Naive thymus-derived CD8-positive, alpha-beta T cell (primary cell): Measurements from ENCODE around the gene MRPS23. TPM values are rescaled to one million over a fixed set of nuclear protein-coding genes. Genes with fewer than 3 reads are reported as not detected.

Experiments
- ATAC-seq, 2 donors: fragments of 150-1000 bp; cut with Tn5 transposase in 1 of 2; sonication (Bioruptor Pico), chemical (Tn5 transposase) in 1 of 2; 1 replicate in 1 of 2; 2 replicates in 1 of 2; pipeline ENCODE4 v1.10.0; 2021; ENCODE audit warnings: mild to moderate bottlenecking in 2 of 2, moderate library complexity in 2 of 2
- POLR2A ChIA-PET: fragments of 350-600 bp; sonication (Branson Sonifier 250); formaldehyde crosslinking; loops from one replicate; lab custom pipeline; 2021; ENCODE audit warnings: antibody characterized with exemption; lab: Charles Lee
- DNase-seq, 10 donors: peaks; one replicate each; pipeline versions ENCODE4 v3.0.0 to v3.0.0-alpha.2; 2020 to 2022
- H3K27ac Mint-ChIP-seq, 10 donors: one replicate each; pipeline ENCODE4 v1.8.0; 2020 to 2022; ENCODE audit warnings: mild to moderate bottlenecking in 10 of 10, mixed read lengths in 10 of 10, moderate library complexity in 4 of 10, inconsistent platforms in 1 of 10
- H3K27me3 Mint-ChIP-seq, 5 donors: one replicate each; pipeline ENCODE4 v1.8.0; 2021 to 2022; ENCODE audit warnings: mixed read lengths in 5 of 5
- H3K36me3 Mint-ChIP-seq, 3 donors: one replicate each; pipeline ENCODE4 v1.8.0; 2020 to 2022; ENCODE audit warnings: mixed read lengths in 3 of 3, mild to moderate bottlenecking in 2 of 3, inconsistent platforms in 1 of 3
- H3K4me1 Mint-ChIP-seq, 4 donors: one replicate each; pipeline ENCODE4 v1.8.0; 2021 to 2022; ENCODE audit warnings: mixed read lengths in 4 of 4
- H3K4me3 Mint-ChIP-seq, 10 donors: one replicate each; pipeline ENCODE4 v1.8.0; 2020 to 2022; ENCODE audit warnings: mild to moderate bottlenecking in 10 of 10, mixed read lengths in 10 of 10, moderate library complexity in 6 of 10, inconsistent platforms in 1 of 10
- H3K9me3 Mint-ChIP-seq, 9 donors: one replicate each; pipeline ENCODE4 v1.8.0; 2020 to 2022; ENCODE audit warnings: mixed read lengths in 9 of 9, mild to moderate bottlenecking in 3 of 9, inconsistent platforms in 1 of 9, moderate library complexity in 1 of 9
- polyA plus RNA-seq, 3 donors: library from polyadenylated mRNA; unstranded; fragments of 300-500 nt; fragmentation: Illumina TruSeq; gene quantifications; one replicate each; pipeline ENCODE4 v1.2.3, GENCODE V29; 2021
- total RNA-seq, 8 experiments: library from RNA in 2 of 8; stranded (reverse) in 2 of 8; gene quantifications; one replicate each; pipeline ENCODE4 v1.2.3 and lab custom pipeline; 2021 to 2026

The MRPS23 gene
- total RNA-seq = 10 to 100 TPM; 31.6 to 33.7 TPM
- 10 to 100 TPM; 41.1 to 42.8 (median 41.6) TPM for polyA plus RNA-seq
- total RNA-seq (lab: John Stamatoyannopoulos, UW) = 14.0 to 107 (median 31.9) reads per million in 6 experiments

GRCh38 chr17:57849874-57850754 lies at the start of gene MRPS23:
Gene MRPS23 (minus strand): TSS chr17:57850044. CDS start chr17:57850010, 34 bp downstream.
- Mint-ChIP-seq H3K27ac (peak within 1 kb of the TSS; percentile 99 to 100 (median 100)), H3K27me3 (no peaks in the 10 kb centered on the region), H3K4me3 (peak within 1 kb of the TSS; percentile 96 to 100 (median 98)), H3K36me3 (peaks cover 0 to 29% (median 4%) of the 10 kb centered on the region in 3 donors), H3K4me1 (peaks cover 21 to 55% (median 46%) of the 10 kb centered on the region in 4 donors), H3K9me3 (no peaks in the 10 kb centered on the region)
- peak; percentile 87 to 98 (median 95) for DNase-seq
- ATAC-seq = peak; percentile 91 to 93
- POLR2A ChIA-PET = interaction anchor here (0.6 to 4.1 kb wide), 15 partner anchors 10 to 1564 kb away, joined by 3 to 45 read pairs (median 5); partner anchors contain the start of genes AKAP1, DYNLL2, MKS1 and PRR11

- Mint-ChIP-seq H3K4me3 (no peak overlapping the region), H3K27ac (peak overlapping the region in 4 of 10 donors; percentile 21 to 86 (median 58)), H3K4me1 (peaks cover 3 to 35% (median 12%) of the 10 kb centered on the region in 4 donors), H3K36me3 (no peaks in the 10 kb centered on the region), H3K9me3 (no peaks in the 10 kb centered on the region), H3K27me3 (peaks cover 0 to 2% (median 0%) of the 10 kb centered on the region in 5 donors)
- DNase-seq = no peak
- POLR2A ChIA-PET = no interaction called here
- no peak for ATAC-seq
Observed at GRCh38 chr17:57899391-57899790, 49.5 kb upstream of the MRPS23 start.

- Mint-ChIP-seq H3K27me3 (peaks cover 0 to 2% (median 0%) of the 10 kb centered on the region in 5 donors), H3K27ac (no peak overlapping the region), H3K4me1 (peaks cover 3 to 29% (median 10%) of the 10 kb centered on the region in 4 donors), H3K9me3 (no peaks in the 10 kb centered on the region), H3K36me3 (no peaks in the 10 kb centered on the region), H3K4me3 (no peak overlapping the region)
- ATAC-seq (no peak), DNase-seq (no peak)
- POLR2A ChIA-PET = no interaction called here
Observed at GRCh38 chr17:57898487-57899311, 48.9 kb upstream of the MRPS23 start.

GRCh38 chr17:57895382-57896060 lies 45.7 kb upstream of the MRPS23 start:
- POLR2A ChIA-PET = no interaction called here

GRCh38 chr17:57894848-57895247 lies 45.0 kb upstream of the MRPS23 start:
- Mint-ChIP-seq H3K9me3 (no peaks in the 10 kb centered on the region), H3K27ac (no peak overlapping the region), H3K4me3 (no peak overlapping the region), H3K4me1 (peaks cover 3 to 18% (median 11%) of the 10 kb centered on the region in 4 donors), H3K36me3 (no peaks in the 10 kb centered on the region), H3K27me3 (peaks cover 0 to 9% (median 6%) of the 10 kb centered on the region in 5 donors)
- DNase-seq (no peak), ATAC-seq (no peak)
- POLR2A ChIA-PET = interaction anchor here (0.5 kb wide), 1 partner anchor 458 kb away, joined by 3 read pairs; no protein-coding TSS in a partner anchor

More at GRCh38 chr17:57895382-57896060, 45.7 kb upstream of the MRPS23 start:
- no peaks in the 10 kb centered on the region for H3K36me3 Mint-ChIP-seq
- no peaks in the 10 kb centered on the region for H3K9me3 Mint-ChIP-seq
- H3K4me3 Mint-ChIP-seq = no peak overlapping the region
- ATAC-seq = no peak
- no peak for DNase-seq
- H3K27me3 Mint-ChIP-seq = peaks cover 0 to 9% (median 6%) of the 10 kb centered on the region in 5 donors
- peaks cover 3 to 24% (median 11%) of the 10 kb centered on the region in 4 donors for H3K4me1 Mint-ChIP-seq
- no peak overlapping the region for H3K27ac Mint-ChIP-seq

GRCh38 chr17:57892820-57893595 lies 43.2 kb upstream of the MRPS23 start:
- peaks cover 0 to 15% (median 8%) of the 10 kb centered on the region in 4 donors for H3K4me1 Mint-ChIP-seq
- DNase-seq = no peak
- POLR2A ChIA-PET = interaction anchor here (0.7 kb wide), 1 partner anchor 32 kb away, joined by 3 read pairs; no protein-coding TSS in a partner anchor
- H3K27ac Mint-ChIP-seq = peak overlapping the region in 2 of 10 donors; percentile 43 to 69
- H3K27me3 Mint-ChIP-seq = peaks cover 0 to 9% (median 4%) of the 10 kb centered on the region in 5 donors
- peak in 1 of 2 donors; percentile 10 for ATAC-seq
- peak overlapping the region in 1 of 10 donors; percentile 52 for H3K4me3 Mint-ChIP-seq
- H3K36me3 Mint-ChIP-seq = no peaks in the 10 kb centered on the region
- no peaks in the 10 kb centered on the region for H3K9me3 Mint-ChIP-seq

- POLR2A ChIA-PET = interaction anchor here (0.7 kb wide), 1 partner anchor 31 kb away, joined by 3 read pairs; no protein-coding TSS in a partner anchor
Observed at GRCh38 chr17:57892146-57892819, 42.4 kb upstream of the MRPS23 start.

GRCh38 chr17:57890857-57891232 lies 41.0 kb upstream of the MRPS23 start:
- Mint-ChIP-seq H3K36me3 (no peaks in the 10 kb centered on the region), H3K4me1 (peaks cover 0 to 15% (median 8%) of the 10 kb centered on the region in 4 donors), H3K27me3 (peaks cover 0 to 9% (median 4%) of the 10 kb centered on the region in 5 donors), H3K27ac (no peak overlapping the region), H3K9me3 (no peaks in the 10 kb centered on the region), H3K4me3 (no peak overlapping the region)
- ATAC-seq = no peak
- no peak for DNase-seq
- POLR2A ChIA-PET = no interaction called here

More at GRCh38 chr17:57892146-57892819, 42.4 kb upstream of the MRPS23 start:
- Mint-ChIP-seq H3K36me3 (no peaks in the 10 kb centered on the region), H3K27ac (peak overlapping the region in 3 of 10 donors; percentile 24 to 69 (median 43)), H3K27me3 (peaks cover 0 to 9% (median 4%) of the 10 kb centered on the region in 5 donors), H3K4me3 (no peak overlapping the region), H3K4me1 (peaks cover 0 to 15% (median 8%) of the 10 kb centered on the region in 4 donors), H3K9me3 (no peaks in the 10 kb centered on the region)
- ATAC-seq (peak; percentile 87 to 91), DNase-seq (peak; percentile 53 to 82 (median 70))

- ATAC-seq = no peak
- POLR2A ChIA-PET = no interaction called here
- H3K9me3 Mint-ChIP-seq = no peaks in the 10 kb centered on the region
- no peak overlapping the region for H3K4me3 Mint-ChIP-seq
- H3K27me3 Mint-ChIP-seq = peaks cover 0 to 9% (median 4%) of the 10 kb centered on the region in 5 donors
- no peak overlapping the region for H3K27ac Mint-ChIP-seq
- no peaks in the 10 kb centered on the region for H3K36me3 Mint-ChIP-seq
- no peak for DNase-seq
- peaks cover 0 to 15% (median 8%) of the 10 kb centered on the region in 4 donors for H3K4me1 Mint-ChIP-seq
Observed at GRCh38 chr17:57889892-57890856, 40.3 kb upstream of the MRPS23 start.

GRCh38 chr17:57889252-57889651 lies 39.4 kb upstream of the MRPS23 start:
- H3K27me3 Mint-ChIP-seq = peaks cover 0 to 9% (median 4%) of the 10 kb centered on the region in 5 donors
- H3K9me3 Mint-ChIP-seq = no peaks in the 10 kb centered on the region

More at GRCh38 chr17:57889252-57889651, 39.4 kb upstream of the MRPS23 start:
- Mint-ChIP-seq H3K4me1 (peaks cover 0 to 15% (median 8%) of the 10 kb centered on the region in 4 donors), H3K4me3 (no peak overlapping the region), H3K27ac (no peak overlapping the region), H3K36me3 (no peaks in the 10 kb centered on the region)
- POLR2A ChIA-PET = no interaction called here
- DNase-seq (no peak), ATAC-seq (no peak)
